ENCODE results near the gene COL19A1.

DNA sequence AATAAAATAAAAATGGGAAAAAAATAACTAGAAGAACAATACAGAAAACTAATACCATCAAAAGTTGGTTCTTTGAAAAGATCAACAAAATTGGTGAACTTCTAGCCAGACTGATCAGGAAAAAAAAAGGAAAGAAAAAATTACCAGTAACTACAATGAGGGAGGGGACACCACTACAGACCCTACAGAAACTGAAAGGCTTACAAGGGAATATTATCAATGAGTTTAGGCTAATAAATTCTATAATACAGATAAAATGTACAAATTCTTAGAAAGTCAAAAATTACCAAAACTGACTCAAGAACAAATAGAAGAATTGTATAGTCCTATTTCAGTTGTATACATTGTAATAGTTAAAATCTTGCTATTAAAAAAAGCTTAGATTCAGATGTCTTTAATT, 141.8 kb downstream of the COL19A1 start:
- TF ChIP-seq, protein P1, sequence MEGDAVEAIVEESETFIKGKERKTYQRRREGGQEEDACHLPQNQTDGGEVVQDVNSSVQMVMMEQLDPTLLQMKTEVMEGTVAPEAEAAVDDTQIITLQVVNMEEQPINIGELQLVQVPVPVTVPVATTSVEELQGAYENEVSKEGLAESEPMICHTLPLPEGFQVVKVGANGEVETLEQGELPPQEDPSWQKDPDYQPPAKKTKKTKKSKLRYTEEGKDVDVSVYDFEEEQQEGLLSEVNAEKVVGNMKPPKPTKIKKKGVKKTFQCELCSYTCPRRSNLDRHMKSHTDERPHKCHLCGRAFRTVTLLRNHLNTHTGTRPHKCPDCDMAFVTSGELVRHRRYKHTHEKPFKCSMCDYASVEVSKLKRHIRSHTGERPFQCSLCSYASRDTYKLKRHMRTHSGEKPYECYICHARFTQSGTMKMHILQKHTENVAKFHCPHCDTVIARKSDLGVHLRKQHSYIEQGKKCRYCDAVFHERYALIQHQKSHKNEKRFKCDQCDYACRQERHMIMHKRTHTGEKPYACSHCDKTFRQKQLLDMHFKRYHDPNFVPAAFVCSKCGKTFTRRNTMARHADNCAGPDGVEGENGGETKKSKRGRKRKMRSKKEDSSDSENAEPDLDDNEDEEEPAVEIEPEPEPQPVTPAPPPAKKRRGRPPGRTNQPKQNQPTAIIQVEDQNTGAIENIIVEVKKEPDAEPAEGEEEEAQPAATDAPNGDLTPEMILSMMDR (IDR thresholded peaks at IDR 0.05), result no peak
- TF ChIP-seq POLR2A (IDR thresholded peaks at IDR 0.05), result no peak

Measured in prostate gland (tissue), 2 donors.